Caco-2 (cell line): ENCODE data around the gene CTXND1. TPM values are rescaled to one million over a fixed set of nuclear protein-coding genes. Genes with fewer than 3 reads are reported as not detected.

ENCODE experiments used
- BruUV-seq: library from RNA; stranded (reverse); fragments of 400-500 nt; replicated peaks from 2 replicates; lab custom pipeline; 2021; lab: Mats Ljungman, UMichigan
- CTCF ChIA-PET: fragments of 300-600 bp; sonication (Branson Sonifier 250); formaldehyde crosslinking; loops from one replicate; lab custom pipeline; 2022; ENCODE audit warnings: antibody characterized with exemption; lab: Charles Lee
- POLR2A ChIA-PET: fragments of 300-600 bp; sonication (Branson Sonifier 250); formaldehyde crosslinking; loops from one replicate; lab custom pipeline; 2022; ENCODE audit warnings: antibody characterized with exemption; lab: Charles Lee
- DNase-seq, 2 experiments: peaks; one replicate each; pipeline versions ENCODE4 v3.0.0 to v3.0.0-alpha.2; 2020 to 2022
- H3K27me3 ChIP-seq: replicated peaks from 2 replicates; pipeline ENCODE4 v1.6.0; 2011; ENCODE audit warnings: low read length; ENCODE audit not compliant: control insufficient read depth, insufficient read depth
- H3K36me3 ChIP-seq: 2 replicates; pipeline ENCODE4 v1.5.1; 2011; ENCODE audit warnings: low read length; ENCODE audit not compliant: control insufficient read depth, insufficient read depth
- H3K4me1 ChIP-seq: fragments of 250-450 bp; sonication (Bioruptor Pico); 2 replicates; pipeline ENCODE4 v1.5.1; 2020; ENCODE audit warnings: mild to moderate bottlenecking
- H3K4me3 ChIP-seq: 2 replicates; pipeline ENCODE4 v1.5.1; 2011; ENCODE audit warnings: low read depth, mild to moderate bottlenecking, control low read depth, low read length
- H3K9me3 ChIP-seq: fragments of 250-450 bp; sonication (Bioruptor Pico); 2 replicates; pipeline ENCODE4 v1.5.1; 2020; ENCODE audit warnings: mild to moderate bottlenecking, moderate library complexity
- H3K27ac Mint-ChIP-seq: one replicate; pipeline ENCODE4 v1.8.0; 2022; ENCODE audit warnings: mixed read lengths; ENCODE audit not compliant: unreplicated experiment
- H3K27me3 Mint-ChIP-seq: one replicate; pipeline ENCODE4 v1.8.0; 2022; ENCODE audit warnings: mixed read lengths; ENCODE audit not compliant: insufficient read depth, unreplicated experiment
- H3K36me3 Mint-ChIP-seq: one replicate; pipeline ENCODE4 v1.8.0; 2022; ENCODE audit warnings: mild to moderate bottlenecking, mixed read lengths; ENCODE audit not compliant: insufficient read depth, unreplicated experiment
- H3K4me1 Mint-ChIP-seq: one replicate; pipeline ENCODE4 v1.8.0; 2022; ENCODE audit warnings: low read depth, mixed read lengths; ENCODE audit not compliant: unreplicated experiment
- H3K4me3 Mint-ChIP-seq: one replicate; pipeline ENCODE4 v1.8.0; 2022; ENCODE audit warnings: mild to moderate bottlenecking, moderate library complexity, mixed read lengths; ENCODE audit not compliant: unreplicated experiment
- H3K9me3 Mint-ChIP-seq: one replicate; pipeline ENCODE4 v1.8.0; 2022; ENCODE audit warnings: mixed read lengths; ENCODE audit not compliant: unreplicated experiment
- intact Hi-C: fragments of 100-400 bp; cut with micrococcal nuclease; formaldehyde crosslinking; loops from one replicate; pipeline ENCODE4 v1.10.0; 2022; ENCODE audit not compliant: unreplicated experiment
- total RNA-seq: library from RNA; stranded (reverse); gene quantifications from 2 replicates; pipeline ENCODE4 v1.2.3, GENCODE V29; 2022
- TF ChIP-seq, protein P1 (sequence below), 2 experiments: fragments of 200-600 bp in 1 of 2; IDR thresholded peaks; 1 replicate in 1 of 2; 2 replicates in 1 of 2; pipeline versions ENCODE4 v1.5.1 to v1.8.0; 2011 to 2022; ENCODE audit warnings: antibody characterized with exemption in 1 of 2, control low read depth in 1 of 2, inconsistent platforms in 1 of 2, low read depth in 1 of 2, low read length in 1 of 2, mild to moderate bottlenecking in 1 of 2, moderate library complexity in 1 of 2; ENCODE audit not compliant: insufficient read depth in 1 of 2, severe bottlenecking in 1 of 2, unreplicated experiment in 1 of 2

Gene CTXND1
- total RNA-seq, 1 experiment from 2014 or later = 0.05 TPM

- H3K4me1 ChIP-seq = no peaks in the 10 kb centered on the region
- H3K4me3 ChIP-seq = no peak overlapping the region
- no peaks in the 10 kb centered on the region for H3K36me3 ChIP-seq
- H3K9me3 ChIP-seq = 0 out of 2 replicates have a peak, but pooled peaks cover 3% of the 10 kb centered on the region
- CTCF ChIA-PET = no interaction called here
- H3K9me3 Mint-ChIP-seq = no peaks in the 10 kb centered on the region
- no peak overlapping the region for H3K27ac Mint-ChIP-seq
- no peak overlapping the region for H3K4me3 Mint-ChIP-seq
- H3K27me3 ChIP-seq = peaks cover 1% of the 10 kb centered on the region; the same call in 1 of the 2 replicates
- no TSS peak for BruUV-seq
- POLR2A ChIA-PET = no interaction called here
- no peak for DNase-seq
- peaks cover 6% of the 10 kb centered on the region for H3K4me1 Mint-ChIP-seq
- intact Hi-C loops = no loop called here
- H3K27me3 Mint-ChIP-seq = peaks cover 9% of the 10 kb centered on the region
- H3K36me3 Mint-ChIP-seq = peaks cover 6% of the 10 kb centered on the region
- TF ChIP-seq, protein P1, sequence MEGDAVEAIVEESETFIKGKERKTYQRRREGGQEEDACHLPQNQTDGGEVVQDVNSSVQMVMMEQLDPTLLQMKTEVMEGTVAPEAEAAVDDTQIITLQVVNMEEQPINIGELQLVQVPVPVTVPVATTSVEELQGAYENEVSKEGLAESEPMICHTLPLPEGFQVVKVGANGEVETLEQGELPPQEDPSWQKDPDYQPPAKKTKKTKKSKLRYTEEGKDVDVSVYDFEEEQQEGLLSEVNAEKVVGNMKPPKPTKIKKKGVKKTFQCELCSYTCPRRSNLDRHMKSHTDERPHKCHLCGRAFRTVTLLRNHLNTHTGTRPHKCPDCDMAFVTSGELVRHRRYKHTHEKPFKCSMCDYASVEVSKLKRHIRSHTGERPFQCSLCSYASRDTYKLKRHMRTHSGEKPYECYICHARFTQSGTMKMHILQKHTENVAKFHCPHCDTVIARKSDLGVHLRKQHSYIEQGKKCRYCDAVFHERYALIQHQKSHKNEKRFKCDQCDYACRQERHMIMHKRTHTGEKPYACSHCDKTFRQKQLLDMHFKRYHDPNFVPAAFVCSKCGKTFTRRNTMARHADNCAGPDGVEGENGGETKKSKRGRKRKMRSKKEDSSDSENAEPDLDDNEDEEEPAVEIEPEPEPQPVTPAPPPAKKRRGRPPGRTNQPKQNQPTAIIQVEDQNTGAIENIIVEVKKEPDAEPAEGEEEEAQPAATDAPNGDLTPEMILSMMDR (IDR thresholded peaks at IDR 0.05; ENCODE audit: insufficient read depth in 1 of 2, low read depth in 1 of 2, low read length in 1 of 2, severe bottlenecking in 1 of 2, unreplicated experiment in 1 of 2) = no peak
These were observed 36.1 kb upstream of the CTXND1 start for GRCh38 chr15:80288131-80288530.

DNA sequence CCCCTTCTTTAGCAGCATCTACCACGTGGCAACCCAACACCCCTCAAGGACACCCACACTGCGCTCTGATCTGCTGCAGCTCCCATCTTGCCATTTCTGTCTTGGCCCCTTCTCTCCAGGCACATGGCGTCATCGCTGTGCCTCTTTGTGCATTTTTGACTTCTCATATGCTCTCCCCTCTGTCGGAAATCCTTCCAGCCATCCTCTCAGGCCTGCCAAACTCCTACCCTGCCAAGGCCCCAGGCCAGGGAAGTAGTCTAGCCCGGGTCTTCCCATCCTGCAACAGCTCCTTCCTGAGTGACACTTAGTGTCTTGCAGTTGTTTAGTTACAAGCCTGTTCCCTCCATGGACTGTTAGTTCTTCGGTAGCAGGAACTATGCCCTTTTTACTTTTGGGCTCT is 34.0 kb upstream of the CTXND1 start:
- no peaks in the 10 kb centered on the region for H3K4me1 ChIP-seq
- TF ChIP-seq, protein P1 (IDR thresholded peaks at IDR 0.05; ENCODE audit: insufficient read depth in 1 of 2, low read depth in 1 of 2, low read length in 1 of 2, severe bottlenecking in 1 of 2, unreplicated experiment in 1 of 2) = no peak
- H3K27me3 ChIP-seq = peaks cover 1% of the 10 kb centered on the region; the same call in 1 of the 2 replicates
- ChIA-PET POLR2A (no interaction called here), CTCF (no interaction called here)
- intact Hi-C loops = no loop called here
- DNase-seq = no peak
- Mint-ChIP-seq H3K9me3 (no peaks in the 10 kb centered on the region), H3K4me1 (peaks cover 6% of the 10 kb centered on the region), H3K27me3 (peaks cover 9% of the 10 kb centered on the region), H3K36me3 (peaks cover 6% of the 10 kb centered on the region), H3K4me3 (no peak overlapping the region), H3K27ac (no peak overlapping the region)
- no peak overlapping the region for H3K4me3 ChIP-seq
- no peaks in the 10 kb centered on the region for H3K36me3 ChIP-seq
- BruUV-seq = no TSS peak
- H3K9me3 ChIP-seq = no peaks in the 10 kb centered on the region

DNA sequence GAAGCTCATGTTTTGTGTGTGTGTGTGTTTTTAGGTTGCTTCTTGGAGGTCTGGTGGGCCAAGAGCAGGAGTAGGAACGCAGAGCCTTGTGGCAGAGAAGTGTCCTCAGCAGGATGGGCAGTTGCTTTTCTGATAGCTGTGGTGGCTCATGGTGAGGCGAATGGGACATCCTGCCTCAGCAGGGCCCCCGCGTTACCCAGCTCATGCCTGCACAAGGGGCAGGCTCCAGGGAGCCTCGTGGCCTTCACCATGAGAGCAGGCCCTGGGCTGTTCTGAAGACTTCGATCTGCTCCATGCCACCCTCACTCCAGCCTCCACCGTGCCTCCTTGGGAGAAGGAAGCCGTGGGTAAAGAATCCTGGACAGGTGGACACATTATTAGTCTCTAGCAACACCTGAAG is 33.4 kb upstream of the CTXND1 start:
- TF ChIP-seq, protein P1 (IDR thresholded peaks at IDR 0.05; ENCODE audit: insufficient read depth in 1 of 2, low read depth in 1 of 2, low read length in 1 of 2, severe bottlenecking in 1 of 2, unreplicated experiment in 1 of 2) = no peak
- Histone ChIP-seq H3K36me3 (no peaks in the 10 kb centered on the region), H3K4me1 (no peaks in the 10 kb centered on the region), H3K27me3 (peaks cover 1% of the 10 kb centered on the region; the same call in 1 of the 2 replicates), H3K9me3 (no peaks in the 10 kb centered on the region), H3K4me3 (no peak overlapping the region)
- H3K36me3 Mint-ChIP-seq = peaks cover 6% of the 10 kb centered on the region
- no TSS peak for BruUV-seq
- peaks cover 9% of the 10 kb centered on the region for H3K27me3 Mint-ChIP-seq
- H3K4me3 Mint-ChIP-seq = no peak overlapping the region
- intact Hi-C loops = no loop called here
- DNase-seq = no peak
- POLR2A ChIA-PET = no interaction called here
- H3K27ac Mint-ChIP-seq = no peak overlapping the region
- CTCF ChIA-PET = no interaction called here
- H3K4me1 Mint-ChIP-seq = peaks cover 4% of the 10 kb centered on the region
- H3K9me3 Mint-ChIP-seq = no peaks in the 10 kb centered on the region
